Trophoblast cell (in vitro differentiated cells and primary cell): Measurements from ENCODE around the gene TBC1D3G.
"Not testable (repeated sequence)": the region's sequence is repeated elsewhere in the genome, so short reads cannot be mapped to it uniquely, and the experiment has no call there.

Source experiments
- DNase-seq, 2 donors: peaks; one replicate each; pipeline ENCODE4 v3.0.0-alpha.2; 2016
- H2AFZ ChIP-seq: 2 replicates; pipeline ENCODE4 v1.6.1; 2013; ENCODE audit warnings: low read length, moderate library complexity, mild to moderate bottlenecking; ENCODE audit not compliant: insufficient read depth, poor library complexity
- H2AK5ac ChIP-seq: 2 replicates; pipeline ENCODE4 v1.6.1; 2013; ENCODE audit warnings: mild to moderate bottlenecking, low read length
- H2BK120ac ChIP-seq: 2 replicates; pipeline ENCODE4 v1.6.1; 2013; ENCODE audit warnings: low read length, mild to moderate bottlenecking, moderate library complexity; ENCODE audit not compliant: insufficient read depth, poor library complexity
- H2BK12ac ChIP-seq: 2 replicates; pipeline ENCODE4 v1.6.1; 2013; ENCODE audit warnings: mild to moderate bottlenecking, low read length, moderate library complexity
- H2BK5ac ChIP-seq: 2 replicates; pipeline ENCODE4 v1.6.1; 2013; ENCODE audit warnings: low read length, low read depth, moderate library complexity, mild to moderate bottlenecking; ENCODE audit not compliant: poor library complexity
- H3K14ac ChIP-seq: 2 replicates; pipeline ENCODE4 v1.6.1; 2013; ENCODE audit warnings: mild to moderate bottlenecking, low read length
- H3K18ac ChIP-seq: 2 replicates; pipeline ENCODE4 v1.6.1; 2013; ENCODE audit warnings: mild to moderate bottlenecking, low read length
- H3K23ac ChIP-seq: 2 replicates; pipeline ENCODE4 v1.6.1; 2013; ENCODE audit warnings: low read length
- H3K27ac ChIP-seq: 2 replicates; pipeline ENCODE4 v1.5.1; 2013; ENCODE audit warnings: low read depth, mild to moderate bottlenecking, inconsistent platforms, low read length, moderate library complexity
- H3K27me3 ChIP-seq: 2 replicates; pipeline ENCODE4 v1.6.1; 2013; ENCODE audit warnings: inconsistent platforms, mild to moderate bottlenecking, low read length, moderate library complexity; ENCODE audit not compliant: insufficient read depth
- H3K36me3 ChIP-seq, 2 experiments: 1 replicate in 1 of 2; 2 replicates in 1 of 2; pipeline ENCODE4 v1.6.1; 2013; ENCODE audit warnings: low read length in 2 of 2, mild to moderate bottlenecking in 2 of 2, moderate library complexity in 1 of 2; ENCODE audit not compliant: insufficient read depth in 2 of 2, control insufficient read depth in 1 of 2
- H3K4ac ChIP-seq: 2 replicates; pipeline ENCODE4 v1.6.1; 2013; ENCODE audit warnings: low read depth, mild to moderate bottlenecking, low read length, moderate library complexity
- H3K4me1 ChIP-seq, 2 experiments: 1 replicate in 1 of 2; 2 replicates in 1 of 2; pipeline ENCODE4 v1.6.1; 2013; ENCODE audit warnings: low read length in 2 of 2, mild to moderate bottlenecking in 2 of 2, moderate library complexity in 1 of 2; ENCODE audit not compliant: insufficient read depth in 2 of 2, control insufficient read depth in 1 of 2
- H3K4me2 ChIP-seq: 2 replicates; pipeline ENCODE4 v1.6.1; 2013; ENCODE audit warnings: inconsistent platforms, mild to moderate bottlenecking, low read length, moderate library complexity
- H3K4me3 ChIP-seq: 2 replicates; pipeline ENCODE4 v1.5.1; 2013; ENCODE audit warnings: mild to moderate bottlenecking, low read depth, low read length, inconsistent platforms
- H3K79me1 ChIP-seq: one replicate; pipeline ENCODE4 v1.6.1; 2013; ENCODE audit warnings: low read length
- H3K79me2 ChIP-seq: 2 replicates; pipeline ENCODE4 v1.6.1; 2013; ENCODE audit warnings: low read length, mild to moderate bottlenecking; ENCODE audit not compliant: control insufficient read depth, insufficient read depth, poor library complexity
- H3K9ac ChIP-seq: 2 replicates; pipeline ENCODE4 v1.6.1; 2013; ENCODE audit warnings: mild to moderate bottlenecking, low read length
- H3K9me3 ChIP-seq: 2 replicates; pipeline ENCODE4 v1.6.1; 2013; ENCODE audit warnings: low read depth, mild to moderate bottlenecking, control low read depth, inconsistent platforms, low read length; ENCODE audit not compliant: insufficient read depth
- H4K12ac ChIP-seq: 2 replicates; pipeline ENCODE4 v1.6.1; 2013; ENCODE audit warnings: low read depth, mild to moderate bottlenecking, low read length, moderate library complexity
- H4K8ac ChIP-seq: 2 replicates; pipeline ENCODE4 v1.6.1; 2013; ENCODE audit warnings: low read depth, mild to moderate bottlenecking, low read length, moderate library complexity
- H4K91ac ChIP-seq: one replicate; pipeline ENCODE4 v1.6.1; 2013; ENCODE audit warnings: low read depth, mild to moderate bottlenecking, low read length, moderate library complexity
- WGBS: extraction: QIAGEN DNeasy Blood & Tissue Kit; methylation state at CpG from one replicate; pipeline ENCODE4 v1.1.7; 2013; ENCODE audit warnings: missing lambda C conversion rate; ENCODE audit not compliant: insufficient read length, insufficient coverage; ENCODE audit errors: extremely low coverage; 5-methylcytosine and 5-hydroxymethylcytosine counted together

Gene TBC1D3G

GRCh38 chr17:36295161-36295560, 28.5 kb upstream of the TBC1D3G start:
- no CpG with 5 or more reads among the region's 1 CpG for WGBS
- H2AK5ac ChIP-seq, H3K79me2 ChIP-seq, H3K79me1 ChIP-seq, H3K4ac ChIP-seq, H3K27me3 ChIP-seq, H3K4me2 ChIP-seq, H4K8ac ChIP-seq, H2AFZ ChIP-seq, H3K9me3 ChIP-seq, H3K9ac ChIP-seq, H3K18ac ChIP-seq, H3K4me3 ChIP-seq, H4K12ac ChIP-seq, DNase-seq, H3K23ac ChIP-seq, H3K27ac ChIP-seq, H2BK12ac ChIP-seq, H3K36me3 ChIP-seq, H3K4me1 ChIP-seq, H2BK5ac ChIP-seq, H3K14ac ChIP-seq, H2BK120ac ChIP-seq, H4K91ac ChIP-seq: not testable (repeated sequence)

GRCh38 chr17:36315736-36316135, 7.9 kb upstream of the TBC1D3G start:
- not testable (repeated sequence) for H2AK5ac ChIP-seq, H3K18ac ChIP-seq, H3K9ac ChIP-seq, H3K79me1 ChIP-seq, H3K36me3 ChIP-seq, H3K4me1 ChIP-seq, H3K27me3 ChIP-seq, H3K9me3 ChIP-seq, H4K12ac ChIP-seq, H2BK120ac ChIP-seq, H3K23ac ChIP-seq, H4K91ac ChIP-seq, H2AFZ ChIP-seq, H2BK5ac ChIP-seq, H3K4me2 ChIP-seq, H3K4ac ChIP-seq, H3K79me2 ChIP-seq, DNase-seq, H3K4me3 ChIP-seq, H2BK12ac ChIP-seq, H3K27ac ChIP-seq, H3K14ac ChIP-seq, H4K8ac ChIP-seq
- WGBS, result no CpG with 5 or more reads among the region's 2 CpGs

- not testable (repeated sequence) for H2AK5ac ChIP-seq, H2BK12ac ChIP-seq, H3K23ac ChIP-seq, H3K36me3 ChIP-seq, H4K12ac ChIP-seq, H3K79me2 ChIP-seq, H3K4me1 ChIP-seq, H2BK5ac ChIP-seq, H3K14ac ChIP-seq, H3K27ac ChIP-seq, H3K4me2 ChIP-seq, H3K9ac ChIP-seq, H2AFZ ChIP-seq, H3K79me1 ChIP-seq, H3K9me3 ChIP-seq, H4K91ac ChIP-seq, H3K18ac ChIP-seq, H3K4me3 ChIP-seq, H4K8ac ChIP-seq, H2BK120ac ChIP-seq, H3K4ac ChIP-seq, H3K27me3 ChIP-seq, DNase-seq
- WGBS, result no CpG with 5 or more reads among the region's 6 CpGs
Observed at GRCh38 chr17:36362496-36362895, 38.8 kb downstream of the TBC1D3G start.

- H3K9me3 ChIP-seq, H3K9ac ChIP-seq, H3K27me3 ChIP-seq, H2BK12ac ChIP-seq, H2BK120ac ChIP-seq, H3K23ac ChIP-seq, DNase-seq, H3K36me3 ChIP-seq, H4K12ac ChIP-seq, H3K18ac ChIP-seq, H2AK5ac ChIP-seq, H4K91ac ChIP-seq, H3K14ac ChIP-seq, H3K79me2 ChIP-seq, H3K4me3 ChIP-seq, H3K27ac ChIP-seq, H3K4ac ChIP-seq, H3K4me1 ChIP-seq, H3K79me1 ChIP-seq, H3K4me2 ChIP-seq, H2AFZ ChIP-seq, H4K8ac ChIP-seq, H2BK5ac ChIP-seq: not testable (repeated sequence)
- WGBS, result no CpG with 5 or more reads among the region's 7 CpGs
Observed at GRCh38 chr17:36375938-36376337, 52.3 kb downstream of the TBC1D3G start.
